ENCODE measurements around the gene RNH1.

The RNH1 gene

DNA sequence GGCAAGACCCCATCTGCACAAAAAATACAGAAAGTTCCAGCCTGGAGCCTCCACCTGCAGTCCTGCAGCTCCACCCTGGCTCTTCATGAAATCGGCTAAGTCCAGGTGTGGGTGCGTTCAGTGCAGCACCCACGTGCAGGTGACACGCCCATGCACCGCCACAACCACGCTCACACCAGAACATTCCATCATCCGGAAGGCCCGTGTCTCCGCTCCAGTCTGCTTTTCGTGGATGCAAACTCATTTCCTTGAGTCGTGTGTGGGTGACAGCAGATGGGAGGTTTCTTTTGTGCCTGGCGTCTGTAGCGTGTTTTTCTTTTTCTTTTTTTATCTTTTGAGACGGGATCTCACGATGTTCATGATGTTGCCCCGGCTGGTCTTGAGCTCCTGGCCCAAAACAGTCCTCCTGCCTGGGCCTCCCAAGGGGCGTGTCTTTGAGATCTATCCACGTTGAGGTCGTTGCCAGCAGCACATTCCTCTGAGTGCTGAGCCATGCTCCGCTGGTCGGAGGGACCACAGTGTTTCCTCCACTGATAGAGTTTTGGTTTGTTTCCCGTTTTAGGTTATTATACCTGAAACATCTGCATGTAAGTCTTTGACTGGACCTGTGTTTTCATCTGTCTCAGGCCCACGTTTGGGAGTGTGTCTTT lies 49.8 kb downstream of the RNH1 start:
- DNase-seq, result no peak

DNA sequence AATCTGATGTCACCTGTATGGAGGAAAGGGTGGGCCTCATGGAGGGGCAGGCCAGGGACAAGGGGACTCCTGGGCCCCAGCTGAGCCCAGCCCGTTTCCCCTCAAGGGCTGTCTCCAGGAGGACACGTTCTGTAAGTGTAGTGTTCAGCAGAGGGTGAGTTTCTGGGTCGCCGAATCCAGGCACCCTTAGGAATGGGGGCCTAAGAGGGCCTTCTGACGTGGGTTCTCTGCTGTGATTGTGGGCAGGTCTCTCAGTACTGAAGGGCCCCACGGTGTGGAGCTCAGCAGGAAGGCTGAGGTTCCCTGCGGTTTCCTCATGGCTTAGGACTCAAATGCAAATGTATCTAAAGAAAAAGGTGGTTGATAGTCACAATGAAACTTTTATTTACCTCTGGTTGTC lies 50.5 kb downstream of the RNH1 start:
- no peak for DNase-seq

DNA sequence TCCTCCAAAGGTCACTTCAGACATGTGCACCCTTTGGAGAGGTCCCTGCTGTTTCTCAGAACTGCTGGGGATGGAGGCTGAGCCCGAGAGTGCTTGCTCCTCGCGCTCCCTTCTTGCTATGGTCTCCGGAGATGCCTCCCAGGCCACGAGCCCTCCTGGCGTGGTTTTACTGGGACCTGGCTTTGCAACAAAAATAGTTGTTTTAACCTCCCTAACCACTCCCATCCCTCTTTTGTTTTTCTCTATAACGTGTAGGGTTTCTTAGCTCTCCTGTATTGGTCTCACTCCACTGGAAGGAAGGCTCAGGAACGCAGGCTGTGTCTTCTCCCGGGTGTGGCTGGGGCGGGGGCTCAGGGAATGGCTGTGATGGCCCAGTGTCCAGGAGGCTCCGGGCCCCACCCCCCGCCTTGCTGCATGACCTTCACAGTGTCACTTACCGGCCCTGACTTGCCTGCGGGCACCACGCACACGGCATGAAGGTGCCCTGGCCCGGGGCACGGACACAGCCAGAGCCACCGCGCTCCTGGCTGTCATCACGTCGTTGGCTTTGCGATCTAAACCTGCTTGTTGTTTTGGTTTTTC lies 51.4 kb downstream of the RNH1 start:
- DNase-seq, result no peak

DNA sequence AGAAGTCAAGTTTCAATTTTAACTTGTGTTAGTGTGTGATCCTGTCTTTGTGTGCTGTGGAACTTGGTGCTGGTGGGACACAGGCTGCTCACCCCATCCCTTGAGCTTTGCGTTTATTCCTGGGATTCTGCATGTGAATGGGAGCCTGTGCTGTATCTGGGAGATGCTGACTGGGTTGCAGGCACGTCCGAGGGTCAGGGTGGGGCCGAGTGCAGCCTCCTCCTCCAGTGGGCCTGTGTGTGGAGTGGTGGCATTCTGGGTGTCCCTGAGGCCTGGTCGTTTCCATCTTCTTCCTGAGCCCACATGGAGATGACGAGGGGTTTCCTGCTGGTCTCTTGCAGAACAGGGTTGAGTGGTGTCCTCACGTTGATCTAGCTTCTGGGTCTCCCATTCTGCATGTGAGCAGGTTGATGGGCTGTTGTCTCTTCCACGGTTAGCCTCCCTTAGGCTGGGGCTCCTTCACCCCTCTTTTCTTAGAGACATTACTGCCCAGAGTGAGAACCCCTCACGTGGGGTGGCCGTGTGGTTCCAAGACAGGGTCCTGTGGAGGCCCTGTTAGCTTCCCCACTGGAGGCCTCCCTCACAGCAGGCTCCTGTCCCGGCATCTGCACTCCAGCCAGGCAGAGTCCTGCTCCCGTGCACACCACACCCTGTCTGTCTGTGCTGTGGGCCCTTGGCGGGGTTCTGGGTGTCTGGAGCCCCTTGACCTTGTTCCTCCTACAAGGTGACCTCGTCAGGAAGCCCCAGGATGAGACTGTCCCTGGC lies 52.1 kb downstream of the RNH1 start:
- no peak for DNase-seq

DNA sequence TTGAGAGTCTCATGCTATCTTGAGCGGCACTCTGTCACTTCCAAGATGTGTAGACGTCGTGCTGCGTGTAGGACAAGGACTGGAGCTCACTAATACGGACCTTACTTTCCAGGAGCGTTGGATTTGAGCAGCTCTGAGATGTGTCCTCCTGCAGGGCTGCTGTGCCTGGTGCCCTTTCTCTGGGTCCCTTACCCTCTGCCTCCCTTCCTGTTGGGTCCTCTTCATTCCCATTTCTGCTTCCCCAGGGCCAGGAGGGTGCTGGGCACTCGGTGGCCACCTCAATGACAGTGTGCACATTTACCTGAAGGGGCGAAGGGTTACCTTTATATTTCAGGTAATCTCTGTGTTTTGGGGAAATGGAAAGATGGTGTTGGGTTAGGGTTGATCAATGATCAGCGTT lies 53.0 kb downstream of the RNH1 start:
- no peak for DNase-seq

DNA sequence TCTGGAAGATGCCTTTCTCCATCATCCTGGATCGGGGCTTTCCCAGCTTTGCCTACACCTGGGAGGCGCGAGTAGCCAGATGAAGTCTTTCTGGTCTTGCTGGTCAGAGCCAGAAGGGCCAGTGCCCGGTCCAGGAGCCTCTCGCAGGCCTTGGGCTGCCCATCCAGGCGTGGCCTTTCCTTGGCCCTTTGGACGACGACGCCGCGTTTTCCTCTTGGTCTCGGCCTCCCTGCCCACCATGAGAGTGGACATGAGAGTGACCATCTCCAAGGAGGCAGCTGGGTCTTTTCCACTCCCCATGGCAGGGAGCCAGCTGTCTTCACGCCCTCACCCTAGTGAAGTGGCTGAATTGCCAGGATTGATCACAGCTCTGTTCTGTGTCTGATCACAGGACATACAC lies 53.5 kb downstream of the RNH1 start:
- DNase-seq, result no peak

DNA sequence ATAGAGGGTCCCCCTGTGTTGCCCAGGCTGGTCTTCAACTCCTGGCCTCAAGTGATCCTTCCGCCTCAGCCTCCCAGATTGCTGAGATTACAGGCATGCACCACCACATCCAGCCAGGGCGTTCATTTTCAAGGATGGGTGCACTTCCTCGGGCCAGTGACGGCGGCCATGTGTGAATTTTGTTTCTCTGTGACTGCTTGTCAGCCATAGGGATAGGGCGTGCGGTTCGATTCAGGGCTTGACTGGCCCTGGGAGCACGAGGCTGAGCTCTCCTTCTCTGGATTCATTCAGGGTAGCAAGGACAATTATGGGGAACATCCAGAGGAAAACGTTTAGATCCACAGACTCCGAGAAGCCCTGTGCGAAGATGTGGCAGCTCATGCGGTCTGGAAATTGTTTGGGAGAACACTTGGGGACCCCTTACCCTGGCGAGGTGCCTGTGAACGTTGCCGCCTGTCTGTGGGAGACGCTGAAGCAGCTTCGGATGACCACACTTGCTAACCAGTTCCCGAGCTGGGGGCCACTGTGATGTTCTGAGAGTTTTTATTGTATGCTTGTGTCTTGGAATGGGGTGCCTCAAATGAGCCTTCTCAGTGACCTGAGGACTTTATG lies 54.0 kb downstream of the RNH1 start:
- DNase-seq, result no peak

DNA sequence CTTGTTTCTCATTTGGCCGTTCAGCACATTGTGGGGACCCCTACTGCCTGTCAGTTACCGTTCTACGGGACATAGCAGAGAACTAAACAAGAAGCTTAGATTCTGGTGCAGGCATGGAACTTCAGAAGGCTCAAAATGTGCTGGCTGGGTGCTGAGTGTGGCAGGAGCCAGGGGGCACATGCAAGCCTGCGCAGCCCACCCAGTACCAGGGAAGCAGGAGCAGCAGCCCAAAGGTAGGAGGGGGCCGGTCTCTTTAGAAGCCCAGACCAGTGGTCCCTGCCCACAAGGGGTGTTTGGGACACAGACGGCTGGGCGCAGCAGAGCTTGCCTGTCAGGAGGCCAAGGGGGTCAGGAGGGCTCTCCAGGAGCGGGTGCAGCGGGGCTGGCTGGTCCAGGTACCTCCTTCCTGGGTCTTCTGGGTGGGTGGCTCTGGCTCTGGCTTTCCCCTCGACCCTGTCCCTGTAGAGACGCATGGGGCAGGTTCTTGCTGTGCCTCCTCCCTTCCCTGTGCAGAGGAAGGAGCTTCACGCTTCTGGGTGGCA lies 54.8 kb downstream of the RNH1 start:
- DNase-seq, result no peak

DNA sequence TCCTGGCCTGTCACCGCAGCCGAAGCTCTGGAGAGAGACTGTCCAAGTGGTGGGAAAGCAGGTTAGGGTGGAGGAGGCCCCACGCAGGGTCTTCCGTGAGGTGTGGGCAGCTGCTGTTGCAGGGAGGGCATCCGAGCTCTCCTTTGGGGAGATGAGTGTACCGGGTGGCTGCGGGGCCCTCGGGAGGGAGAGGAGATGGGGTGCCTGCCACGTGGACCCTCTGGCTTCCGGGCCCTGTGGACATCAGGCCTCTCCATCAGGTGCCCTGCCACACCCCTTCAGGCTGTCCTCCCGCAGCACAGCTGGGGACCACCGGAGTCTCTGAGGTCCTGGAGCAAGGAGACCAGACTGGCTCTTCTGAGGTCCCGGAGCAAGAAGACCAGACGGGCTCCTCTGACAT lies 55.3 kb downstream of the RNH1 start:
- DNase-seq, result no peak

DNA sequence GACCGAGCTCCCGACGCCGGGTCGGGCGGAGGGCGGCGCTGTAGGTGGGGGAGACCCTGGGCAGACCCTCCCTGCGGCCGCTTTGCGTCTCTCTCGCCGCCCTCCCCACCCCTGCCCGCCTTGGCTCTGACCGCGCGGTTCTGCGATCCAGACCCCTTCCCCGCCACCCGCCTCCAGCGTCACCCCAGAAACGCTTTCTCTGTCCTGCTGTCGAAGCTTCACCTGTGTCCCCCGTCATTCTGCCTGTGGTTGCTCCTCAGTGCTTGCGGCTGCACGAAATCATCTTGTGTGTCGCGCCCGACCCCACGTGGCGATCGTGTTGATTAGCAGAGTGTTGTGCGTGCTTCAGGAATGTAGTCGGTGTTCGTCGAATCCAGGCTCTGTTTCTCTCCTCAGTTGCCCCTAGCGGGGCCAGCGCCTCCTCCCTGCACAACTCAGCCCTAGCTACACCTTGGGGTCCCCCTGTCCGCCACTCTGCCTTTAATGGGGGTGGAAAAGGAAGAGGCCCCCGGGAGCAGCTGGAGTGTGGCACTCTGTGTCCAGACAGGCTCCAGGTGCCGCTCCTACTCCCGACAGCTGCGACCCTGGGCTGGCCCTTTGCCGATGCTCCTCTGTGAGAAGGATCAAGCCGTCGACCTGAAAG lies 56.1 kb downstream of the RNH1 start:
- peak in 8 of 14 donors; percentile 9 to 47 (median 18) for DNase-seq

DNA sequence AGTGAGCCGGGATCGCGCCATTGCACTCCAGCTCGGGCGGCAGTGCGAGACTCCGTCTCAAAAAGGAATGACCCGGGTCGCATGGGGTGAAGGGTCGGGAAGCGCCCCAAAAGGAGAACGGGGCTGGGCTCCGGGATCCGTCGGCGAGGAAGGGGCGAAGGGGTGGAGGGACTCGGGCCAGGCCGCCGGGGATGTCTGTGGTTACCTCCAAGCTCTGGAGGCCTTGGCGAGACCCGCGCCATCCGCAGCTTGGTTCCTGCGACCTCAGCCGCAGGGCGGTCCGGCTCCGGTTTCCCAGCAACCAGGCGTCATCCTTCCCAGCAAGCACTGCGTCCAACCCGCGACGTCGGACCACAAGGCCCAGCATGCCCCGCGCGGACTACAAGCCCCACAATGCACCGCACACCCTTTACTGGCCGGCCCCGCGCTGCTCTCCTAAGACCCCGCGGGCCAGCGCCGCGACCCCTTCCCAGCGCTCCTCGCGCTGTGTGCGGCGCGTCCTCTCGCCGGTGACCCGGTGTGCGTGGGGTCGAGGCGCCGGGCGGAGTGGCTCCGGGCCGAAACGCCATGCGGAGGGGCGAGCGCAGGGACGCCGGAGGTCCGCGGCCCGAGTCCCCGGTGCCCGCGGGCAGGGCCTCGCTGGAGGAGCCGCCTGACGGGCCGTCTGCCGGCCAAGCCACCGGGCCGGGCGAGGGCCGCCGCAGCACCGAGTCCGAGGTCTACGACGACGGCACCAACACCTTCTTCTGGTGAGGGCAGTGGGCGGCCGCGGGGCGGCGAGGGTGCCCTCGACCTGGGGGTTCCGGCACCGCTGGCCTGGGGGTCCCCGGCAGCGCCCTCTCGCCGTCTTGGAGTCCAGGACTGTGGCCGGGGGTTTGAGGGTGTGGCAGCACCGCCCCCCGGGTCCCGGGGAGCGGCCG lies 56.9 kb downstream of the RNH1 start, which contains the start of gene PTDSS2:
Gene PTDSS2, plus strand, starts transcription at position 391 of the 920 bp plus-strand sequence. Its CDS starts 177 bp downstream, at position 568.
- peak; percentile 51 to 95 (median 90) for DNase-seq

DNA sequence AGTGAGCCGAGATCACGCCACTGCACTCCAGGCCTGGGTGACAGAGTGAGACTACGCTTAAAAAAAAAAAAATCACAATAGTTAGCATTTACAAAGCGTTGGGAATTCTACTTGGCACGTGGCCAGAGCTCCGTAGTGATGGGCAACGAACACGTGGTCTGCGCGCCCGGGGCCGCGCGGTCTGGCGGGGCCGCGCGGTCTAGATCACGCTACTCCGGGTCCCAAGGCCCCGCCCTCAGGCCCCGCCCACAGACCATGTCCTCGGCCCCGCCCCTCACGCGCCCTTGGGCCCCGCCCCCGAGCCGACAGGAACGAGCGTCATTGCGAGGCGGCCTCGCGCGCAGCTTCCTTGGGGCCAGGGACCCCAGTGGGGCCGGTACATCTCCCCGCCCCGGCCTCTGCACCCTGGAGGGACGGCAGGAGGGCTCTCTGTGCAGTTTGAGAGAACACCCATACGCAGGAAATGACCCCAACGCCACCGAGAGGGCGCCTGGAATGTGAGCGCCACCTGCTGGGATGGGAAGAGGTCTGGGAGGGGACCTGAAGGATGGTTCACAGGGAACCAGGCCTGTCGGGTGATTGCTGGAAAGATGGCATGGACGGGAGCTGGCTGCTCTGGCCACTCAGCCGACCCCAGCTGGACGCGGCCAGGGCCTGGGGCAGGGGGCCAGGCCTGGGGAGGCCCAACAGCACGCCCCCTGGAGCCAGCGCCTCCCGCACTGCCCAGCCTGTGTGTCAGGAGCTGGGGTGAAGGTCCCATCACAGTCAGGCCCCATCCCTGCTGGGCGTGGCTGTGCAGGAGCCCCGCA lies 58.9 kb downstream of the RNH1 start:
- DNase-seq, result peak in 13 of 14 donors; percentile 79 to 97 (median 88)

DNA sequence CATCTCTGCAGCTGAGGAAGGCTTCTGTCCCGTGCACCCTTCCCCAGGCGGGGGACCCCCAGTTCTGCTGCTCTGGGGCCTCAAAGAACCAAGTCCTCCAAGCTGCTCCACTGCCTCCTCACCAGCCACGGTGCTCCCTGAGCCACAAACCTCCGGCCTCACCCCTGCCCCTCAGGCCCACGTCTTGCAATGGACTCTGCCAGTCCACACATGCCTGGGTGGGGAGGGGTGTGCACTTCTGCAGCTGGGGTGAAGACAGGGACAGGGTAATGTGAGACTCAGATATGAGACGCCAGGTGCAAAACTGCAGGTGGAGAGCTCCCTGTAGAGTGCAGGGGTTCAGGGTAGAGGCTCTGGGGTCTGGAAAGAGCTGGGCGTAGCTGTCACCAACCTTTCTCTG lies 60.2 kb downstream of the RNH1 start:
- DNase-seq, result no peak

DNA sequence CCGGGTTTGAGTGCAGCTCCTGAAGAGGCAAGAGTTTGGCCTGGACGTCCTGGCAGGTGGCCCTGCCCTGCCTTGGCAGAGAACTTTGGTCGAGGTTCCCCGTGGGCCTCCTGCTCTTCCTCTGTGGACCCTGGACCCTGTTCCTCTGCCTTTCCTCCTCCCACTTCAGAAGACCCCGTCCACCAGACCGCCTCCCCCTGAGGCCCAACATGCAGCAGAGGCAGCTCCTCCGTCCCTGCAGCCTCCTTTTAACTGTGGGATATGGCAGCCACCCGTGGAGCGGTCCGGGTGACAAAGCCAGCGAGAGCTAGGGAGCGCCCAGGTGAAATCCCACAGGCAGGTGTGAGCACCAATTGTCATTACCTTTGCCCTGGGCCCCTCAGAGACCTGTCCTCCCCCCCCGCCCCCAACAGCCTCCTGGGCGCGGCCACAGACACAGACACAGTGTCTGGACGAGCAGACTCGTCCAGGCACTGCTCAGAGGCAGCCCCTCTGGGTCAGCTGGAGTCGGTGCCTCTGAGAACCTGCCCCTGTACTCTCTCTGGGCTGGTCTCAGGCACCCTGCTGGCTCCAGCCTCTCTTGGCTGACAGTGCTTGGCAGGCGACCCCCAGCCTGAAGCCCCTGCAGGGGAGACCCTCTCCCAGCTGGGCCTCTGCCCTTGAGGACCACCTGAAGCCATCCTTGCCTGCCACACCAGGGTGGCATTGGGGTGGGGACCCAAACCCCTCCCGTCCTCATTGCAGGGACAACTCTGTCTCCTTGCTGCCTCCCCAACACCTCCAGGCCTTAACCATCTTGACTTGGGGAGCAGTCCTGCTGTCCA lies 61.1 kb downstream of the RNH1 start:
- no peak for DNase-seq
